K562 (cell line): ENCODE results near the gene GMDS. TPM values are rescaled to one million over a fixed set of nuclear protein-coding genes. Genes with fewer than 3 reads are reported as not detected.

Experiments used
- ATAC-seq: fragments of 200-7000 bp; cut with Tn5 transposase; 3 replicates; pipeline ENCODE4 v1.9.1; 2020; ENCODE audit warnings: moderate library complexity
- BruUV-seq: library from RNA; stranded (reverse); fragments of 400-500 nt; replicated peaks from 2 replicates; lab custom pipeline; 2021; lab: Mats Ljungman, UMichigan
- CTCF ChIA-PET: fragments of 300-600 bp; formaldehyde crosslinking; extraction: SDS; loops from one replicate; lab custom pipeline; 2021; ENCODE audit warnings: low intra/inter-chr PET ratio; lab: Yijun Ruan, JAX
- POLR2A ChIA-PET: fragments of 300-600, 350-650 bp; sonication (Branson Sonifier 250); formaldehyde crosslinking; extraction: SDS; loops from one replicate; lab custom pipeline; 2021; ENCODE audit warnings: antibody characterized with exemption, inconsistent platforms; lab: Yijun Ruan, JAX
- DNase-seq, 4 experiments: peaks; one replicate each; pipeline versions ENCODE4 v3.0.0 to v3.0.0-alpha.2; 2011 to 2018; ENCODE audit warnings: low spot score in 3 of 4, mixed read lengths in 3 of 4; ENCODE audit errors: extremely low read depth in 1 of 4
- FAIRE-seq: peaks from 2 replicates; lab custom pipeline; 2011; peaks lifted over from hg19 to GRCh38; lab: Jason Lieb, UNC
- H2AFZ ChIP-seq: 2 replicates; pipeline ENCODE4 v1.6.0; 2011; ENCODE audit warnings: low read depth, low read length, control low read depth, inconsistent platforms
- H3K27ac ChIP-seq: fragments of 200-600 bp; 3 replicates; pipeline ENCODE4 v1.8.0; 2011; ENCODE audit warnings: low read depth, mild to moderate bottlenecking, control low read depth, inconsistent platforms, low read length, moderate library complexity, mixed read lengths; ENCODE audit errors: extremely low read depth
- H3K27me3 ChIP-seq, 2 experiments: fragments of 300-600 bp in 1 of 2; 2 replicates in 1 of 2; 3 replicates in 1 of 2; pipeline versions ENCODE4 v1.6.0 to v1.8.0; 2011; ENCODE audit warnings: inconsistent platforms in 2 of 2, low read length in 2 of 2, mild to moderate bottlenecking in 1 of 2, mixed read lengths in 1 of 2, moderate library complexity in 1 of 2; ENCODE audit not compliant: control insufficient read depth in 2 of 2, insufficient read depth in 2 of 2
- H3K36me3 ChIP-seq: fragments of 300-600 bp; 3 replicates; pipeline ENCODE4 v1.8.0; 2011; ENCODE audit warnings: mild to moderate bottlenecking, low read length, inconsistent platforms; ENCODE audit not compliant: control insufficient read depth, insufficient read depth
- H3K4me1 ChIP-seq, 2 experiments: fragments of 200-600 bp in 1 of 2; replicated peaks in 1 of 2; 2 replicates in 1 of 2; 3 replicates in 1 of 2; pipeline versions ENCODE4 v1.5.1 to v1.8.0; 2011; ENCODE audit warnings: inconsistent platforms in 2 of 2, low read length in 2 of 2, mild to moderate bottlenecking in 1 of 2, mixed read lengths in 1 of 2, moderate library complexity in 1 of 2; ENCODE audit not compliant: control insufficient read depth in 2 of 2, insufficient read depth in 2 of 2
- H3K4me2 ChIP-seq: 2 replicates; pipeline ENCODE4 v1.6.1; 2011; ENCODE audit warnings: low read length, control low read depth, inconsistent platforms, mixed read lengths; ENCODE audit not compliant: insufficient read depth
- H3K4me3 ChIP-seq: fragments of 200-600 bp; sonication (generic), shearing (Covaris generic); 2 replicates; pipeline ENCODE4 v1.5.1; 2016; ENCODE audit warnings: control low read depth, inconsistent platforms
- H3K79me2 ChIP-seq: fragments of 200-600 bp; 3 replicates; pipeline ENCODE4 v1.8.0; 2011; ENCODE audit warnings: low read length, inconsistent platforms; ENCODE audit not compliant: control insufficient read depth, insufficient read depth
- H3K9ac ChIP-seq, 2 experiments: 2 replicates each; pipeline versions ENCODE4 v1.6.0 to v1.6.1; 2011; ENCODE audit warnings: low read depth in 2 of 2, low read length in 2 of 2, control low read depth in 1 of 2, inconsistent platforms in 1 of 2, mild to moderate bottlenecking in 1 of 2, mixed read lengths in 1 of 2; ENCODE audit not compliant: insufficient read depth in 1 of 2
- H3K9me1 ChIP-seq: one replicate; pipeline ENCODE4 v1.6.0; 2011; ENCODE audit warnings: inconsistent platforms, mild to moderate bottlenecking, low read length, moderate library complexity; ENCODE audit not compliant: control insufficient read depth, insufficient read depth
- H3K9me3 ChIP-seq: replicated peaks from 2 replicates; pipeline ENCODE4 v1.5.1; 2011; ENCODE audit warnings: low read depth, low read length, inconsistent platforms; ENCODE audit not compliant: control insufficient read depth, insufficient read depth
- H4K20me1 ChIP-seq: replicated peaks from 2 replicates; pipeline ENCODE4 v1.6.1; 2011; ENCODE audit warnings: low read length, inconsistent platforms, mixed read lengths; ENCODE audit not compliant: control insufficient read depth, insufficient read depth
- CBX1 ChIP-seq: sonication (generic); IDR thresholded peaks from 2 replicates; pipeline ENCODE4 v1.6.1; 2016; ENCODE audit warnings: antibody characterized with exemption, low read depth, mild to moderate bottlenecking
- ETS2 ChIP-seq: IDR thresholded peaks from 2 replicates; pipeline ENCODE4 v1.6.1; 2016; ENCODE audit warnings: borderline replicate concordance, missing genetic modification characterization, mild to moderate bottlenecking, moderate library complexity, missing compliant biosample characterization; ENCODE audit not compliant: poor library complexity, severe bottlenecking
- HOXB6 ChIP-seq: fragments of 250-450 bp; sonication (Bioruptor Pico); IDR thresholded peaks from 2 replicates; pipeline ENCODE4 v1.5.1; 2022; ENCODE audit warnings: mild to moderate bottlenecking, borderline replicate concordance
- MYC ChIP-seq, 2 experiments: fragments of 250-450 bp in 1 of 2; sonication (Bioruptor Pico) in 1 of 2; IDR thresholded peaks; 2 replicates each; pipeline versions ENCODE4 v1.5.1 to v1.6.1; 2012 to 2021; ENCODE audit warnings: low read depth in 2 of 2, borderline replicate concordance in 1 of 2, improper control_type of control experiment in 1 of 2, low read length in 1 of 2, mild to moderate bottlenecking in 1 of 2, moderate library complexity in 1 of 2
- NELFE ChIP-seq: IDR thresholded peaks from 2 replicates; pipeline ENCODE4 v1.6.1; 2011; ENCODE audit warnings: mild to moderate bottlenecking; ENCODE audit not compliant: insufficient read depth, insufficient read length
- NFE2 ChIP-seq: IDR thresholded peaks from 2 replicates; pipeline ENCODE4 v1.6.1; 2014; ENCODE audit warnings: antibody characterized with exemption, low read depth
- PBX2 ChIP-seq, 2 experiments: IDR thresholded peaks in 1 of 2; conservative IDR thresholded peaks in 1 of 2; 2 replicates each; pipeline ENCODE4 v1.6.1; 2016; ENCODE audit warnings: low read depth in 2 of 2, mild to moderate bottlenecking in 1 of 2, missing compliant biosample characterization in 1 of 2, missing genetic modification characterization in 1 of 2, moderate library complexity in 1 of 2
- PHF8 ChIP-seq: fragments of 200-600 bp; sonication (generic); IDR thresholded peaks from 2 replicates; pipeline ENCODE4 v1.6.1; 2012; ENCODE audit warnings: mixed run types, mild to moderate bottlenecking, inconsistent platforms, low read length, moderate library complexity, borderline replicate concordance
- RFX1 ChIP-seq: fragments of 450-650 bp; IDR thresholded peaks from 2 replicates; pipeline ENCODE4 v1.6.1; 2016; ENCODE audit warnings: mild to moderate bottlenecking, moderate library complexity
- RNF2 ChIP-seq: sonication (generic); IDR thresholded peaks from 2 replicates; pipeline ENCODE4 v1.6.1; 2016
- SRSF3 ChIP-seq: fragments of 200-400 bp; formaldehyde crosslinking; IDR thresholded peaks from 2 replicates; pipeline ENCODE4 v1.6.1; 2016; ENCODE audit warnings: mild to moderate bottlenecking, low read length, moderate library complexity; ENCODE audit not compliant: insufficient read depth
- TCF15 ChIP-seq: fragments of 250-450 bp; sonication (Bioruptor Pico); IDR thresholded peaks from 2 replicates; pipeline ENCODE4 v1.8.0; 2022; ENCODE audit warnings: moderate library complexity, mild to moderate bottlenecking, inconsistent platforms
- TRIM24 ChIP-seq, 2 experiments: fragments of 450-650 bp; IDR thresholded peaks; 2 replicates each; pipeline ENCODE4 v1.6.1; 2016
- ZNF511 ChIP-seq: sonication (generic); formaldehyde crosslinking; IDR thresholded peaks from 2 replicates; pipeline ENCODE4 v1.8.0; 2022; ENCODE audit warnings: mild to moderate bottlenecking, missing genetic modification reagents
- ZNF592 ChIP-seq: fragments of 450-650 bp; IDR thresholded peaks from 2 replicates; pipeline ENCODE4 v1.6.1; 2017; ENCODE audit warnings: antibody characterized with exemption, mild to moderate bottlenecking
- WGBS: fragments of 100-300 bp; shearing (Covaris generic); methylation state at CpG from one replicate; pipeline ENCODE4 v1.1.6; 2016; ENCODE audit warnings: low coverage, mixed read lengths; ENCODE audit not compliant: insufficient coverage; ENCODE audit errors: missing lambda C conversion rate; 5-methylcytosine and 5-hydroxymethylcytosine counted together
- in situ Hi-C: fragments of 300-500 bp; cut with MboI; formaldehyde crosslinking; loops from 4 replicates; pipeline ENCODE4 v1.15.0; 2018; ENCODE audit warnings: inconsistent platforms, mixed read lengths
- intact Hi-C: fragments of 100-400 bp; cut with micrococcal nuclease; formaldehyde crosslinking; loops from 2 replicates; pipeline ENCODE4 v1.14.2; 2022
- polyA plus RNA-seq, 8 experiments: library from polyadenylated mRNA; depleted of rRNA in 4 of 8; stranded (reverse) in 5 of 8; unstranded in 3 of 8; fragments of >200 nt; fragmentation: Nextera tagmentation in 2 of 8; fragmentation: Illumina TruSeq in 1 of 8; extraction: Ambion mirVana in 2 of 8; extraction: Trizol in 1 of 8; gene quantifications; 2 replicates each; pipeline versions ENCODE4 v1.2.1 to v1.2.3, GENCODE V29; 2011 to 2014; ENCODE audit warnings: inconsistent platforms in 1 of 8, missing spikeins in 1 of 8
- total RNA-seq, 7 experiments: library from RNA; depleted of rRNA in 6 of 7; stranded (reverse); fragments of >200 nt in 6 of 7; fragmentation: Illumina TruSeq in 2 of 7; extraction: Trizol in 2 of 7; gene quantifications; 2 replicates each; pipeline versions ENCODE4 v1.2.1 to v1.2.3, GENCODE V29; 2011 to 2021; ENCODE audit warnings: low replicate concordance in 1 of 7

Gene GMDS
- total and polyA plus RNA-seq, 9 of the 15 experiments (the other 6 are each of a cell fraction or from before 2014, with no cell fraction given), result 0.48 to 31.8 (median 13.4) TPM

GRCh38 chr6:2226775-2227174 is 18.6 kb downstream of the GMDS start:
- FAIRE-seq, result no peak
- TF ChIP-seq RFX1 (no peak), RNF2 (no peak), NELFE (no peak), TRIM24 (IDR thresholded peaks at IDR 0.05) (no peak), MYC (IDR thresholded peaks at IDR 0.05; ENCODE audit: low read depth, low read length) (no peak), MYC (CRISPR knock-in tag; IDR thresholded peaks at IDR 0.05; ENCODE audit: borderline replicate concordance, low read depth) (no peak), SRSF3 (no peak), TCF15 (CRISPR knock-in tag) (no peak), ZNF511 (no peak), PHF8 (no peak), HOXB6 (CRISPR knock-in tag) (no peak), NFE2 (no peak), PBX2 (CRISPR knock-in tag; IDR thresholded peaks at IDR 0.05; ENCODE audit: low read depth) (no peak), PBX2 (tag; conservative IDR thresholded peaks at IDR 0.05; ENCODE audit: low read depth) (no peak), CBX1 (no peak), ETS2 (no peak), ZNF592 (no peak)

More at GRCh38 chr6:2226775-2227174, 18.6 kb downstream of the GMDS start:
- POLR2A ChIA-PET, result interaction anchor here (0.9 kb wide), 1 partner anchor 13 kb away, joined by 4 read pairs; no protein-coding TSS in a partner anchor
- Histone ChIP-seq H3K9me1 (no peaks in the 10 kb centered on the region), H4K20me1 (peaks cover 21% of the 10 kb centered on the region), H3K4me1 (0 out of 5 replicates have a peak, but pooled peaks cover 0 to 4% of the 10 kb centered on the region in 2 experiments), H3K79me2 (no peaks in the 10 kb centered on the region), H3K9me3 (no peaks in the 10 kb centered on the region), H3K27ac (no peak overlapping the region), H3K27me3 (peaks cover 5 to 23% of the 10 kb centered on the region in 2 experiments), H3K4me2 (no peak overlapping the region), H2AFZ (no peak overlapping the region), H3K9ac (no peak overlapping the region), H3K36me3 (no peaks in the 10 kb centered on the region), H3K4me3 (no peak overlapping the region)
- CTCF ChIA-PET, result no interaction called here
- WGBS, result 4% methylated on average over 2 of the region's 2 CpGs
- intact Hi-C loops, result no loop called here
- in situ Hi-C loops, result no loop called here
- ATAC-seq, result no peak
- DNase-seq, result no peak
- BruUV-seq, result no TSS peak
